ENCODE data around the gene CLEC2L. TPM values are rescaled to one million over a fixed set of nuclear protein-coding genes. Genes with fewer than 3 reads are reported as not detected.
A peak's percentile ranks its signal among the peaks of the same experiment; 100 is the strongest.
"Not testable (repeated sequence)": the region's sequence is repeated elsewhere in the genome, so short reads cannot be mapped to it uniquely, and the experiment has no call there.

Gene CLEC2L
- total RNA-seq, 1 experiment from 2014 or later, result not detected

DNA sequence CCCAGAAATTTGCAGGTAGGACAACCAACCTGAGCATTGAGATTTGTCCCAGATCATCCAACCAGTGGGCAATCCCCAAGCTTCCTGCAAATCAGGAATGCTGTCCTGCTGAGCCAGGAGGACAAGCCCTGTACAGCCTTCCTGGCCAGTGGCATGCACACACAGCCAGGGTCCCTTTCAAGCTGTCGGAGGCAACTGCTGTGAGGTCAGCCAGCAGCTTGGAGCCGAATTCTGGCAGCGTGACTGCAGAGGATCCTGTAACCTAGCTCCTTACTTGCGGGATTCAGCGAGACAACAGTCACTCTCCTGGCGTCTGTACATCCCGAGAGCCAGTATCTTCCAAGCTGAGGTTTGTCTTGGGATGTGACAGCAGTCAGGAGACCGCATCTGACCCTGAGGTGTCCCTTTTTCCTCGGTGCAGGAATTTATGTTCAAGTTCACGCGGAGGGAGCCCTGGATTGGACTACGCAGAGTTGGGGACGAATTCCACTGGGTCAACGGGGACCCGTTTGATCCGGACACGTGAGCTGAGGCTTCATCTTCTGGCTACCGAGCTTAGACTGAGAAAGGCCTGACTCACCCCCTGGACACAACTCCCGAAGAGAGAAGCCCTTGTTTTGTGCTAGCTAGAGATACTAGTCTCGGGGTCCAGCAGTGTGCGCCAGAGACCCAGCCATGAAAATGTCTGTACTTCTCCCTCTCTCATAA is 18.3 kb downstream of the CLEC2L start:
- in situ Hi-C loops (cut with HindIII; ENCODE audit: low pct_unique_long_range_greater_than_20kb, low sequenced_read_pairs), result no loop called here
- no peak for DNase-seq (ENCODE audit: low read depth, low spot score)

DNA sequence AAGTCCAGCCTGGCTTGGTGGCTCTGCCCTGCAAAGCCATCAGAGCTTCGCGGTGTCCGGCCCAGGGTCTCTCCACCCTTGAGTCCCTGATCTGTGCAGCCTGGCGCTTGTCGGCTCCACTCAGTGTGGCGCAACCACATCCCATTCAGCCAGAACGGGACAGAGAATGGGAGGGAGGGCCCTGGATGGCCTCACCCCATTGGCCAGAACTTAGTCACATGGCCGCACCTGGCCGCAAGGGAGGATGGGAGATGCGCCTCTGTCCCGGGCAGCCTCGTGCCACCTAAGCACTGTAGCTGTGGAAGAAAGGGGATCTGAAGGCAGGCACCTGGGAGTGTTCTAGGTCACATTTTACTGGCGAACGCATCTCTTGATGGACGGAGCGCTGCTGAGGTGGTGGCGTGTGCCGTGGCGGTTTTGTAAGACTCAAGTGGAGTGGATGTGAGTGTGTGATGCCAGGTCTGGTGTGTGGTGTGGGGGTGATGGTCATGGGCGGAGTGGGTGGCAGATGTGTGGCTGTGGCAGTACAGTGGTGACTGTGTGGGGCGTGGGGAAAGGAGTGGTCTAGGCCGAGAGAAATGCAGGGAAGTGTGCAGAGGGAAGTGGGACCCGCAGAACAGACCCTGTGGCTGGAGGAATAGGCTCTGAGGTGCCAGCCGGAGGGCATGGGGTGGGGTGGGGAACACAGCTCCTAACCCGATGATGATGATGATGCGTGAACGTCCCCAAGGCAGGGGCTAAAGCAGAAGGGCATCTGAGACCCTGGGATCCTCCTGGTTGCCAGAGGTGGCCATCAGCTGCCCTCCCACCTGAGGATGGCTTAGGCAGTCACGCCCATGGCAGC is 19.0 kb downstream of the CLEC2L start:
- no peak for DNase-seq (ENCODE audit: low read depth, low spot score)
- in situ Hi-C loops (cut with HindIII; ENCODE audit: low pct_unique_long_range_greater_than_20kb, low sequenced_read_pairs), result no loop called here

DNA sequence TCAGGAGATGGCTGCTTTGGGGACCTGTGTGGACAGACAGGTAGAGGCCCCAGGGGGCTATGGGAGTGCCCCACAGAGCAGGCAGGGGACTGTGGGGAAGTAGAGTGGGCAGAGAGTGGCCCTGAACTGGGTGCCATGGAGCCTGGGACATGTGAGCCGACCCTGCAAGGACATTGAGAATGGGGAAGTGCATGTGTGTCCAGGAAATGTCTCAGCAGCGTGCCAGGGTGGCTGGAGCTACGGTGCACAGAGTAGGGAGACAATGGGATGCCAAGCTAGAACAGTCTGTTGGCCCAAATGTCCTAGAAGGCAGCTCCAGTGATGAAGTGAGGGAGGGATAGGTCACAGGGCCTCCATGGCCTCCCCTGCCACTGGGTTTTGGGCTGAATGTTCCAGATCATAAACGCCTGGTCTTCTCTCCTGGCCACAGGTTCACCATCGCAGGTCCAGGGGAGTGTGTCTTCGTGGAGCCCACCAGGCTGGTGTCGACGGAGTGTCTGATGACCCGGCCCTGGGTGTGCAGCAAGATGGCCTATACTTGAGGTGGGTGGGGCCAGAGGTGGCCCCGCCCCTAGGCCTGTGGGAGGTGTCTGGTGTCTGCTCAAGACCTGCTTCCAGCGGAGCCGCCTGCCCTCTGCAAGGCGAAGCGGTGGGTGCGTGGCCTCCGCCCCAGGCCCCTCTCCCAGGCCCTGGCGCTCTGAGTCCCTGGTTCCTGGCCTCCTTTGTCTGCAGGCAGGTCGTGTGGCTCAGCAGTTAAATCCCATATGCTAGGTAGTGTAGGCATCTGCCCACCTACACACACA is 20.5 kb downstream of the CLEC2L start:
- DNase-seq (ENCODE audit: low read depth, low spot score), result no peak

DNA sequence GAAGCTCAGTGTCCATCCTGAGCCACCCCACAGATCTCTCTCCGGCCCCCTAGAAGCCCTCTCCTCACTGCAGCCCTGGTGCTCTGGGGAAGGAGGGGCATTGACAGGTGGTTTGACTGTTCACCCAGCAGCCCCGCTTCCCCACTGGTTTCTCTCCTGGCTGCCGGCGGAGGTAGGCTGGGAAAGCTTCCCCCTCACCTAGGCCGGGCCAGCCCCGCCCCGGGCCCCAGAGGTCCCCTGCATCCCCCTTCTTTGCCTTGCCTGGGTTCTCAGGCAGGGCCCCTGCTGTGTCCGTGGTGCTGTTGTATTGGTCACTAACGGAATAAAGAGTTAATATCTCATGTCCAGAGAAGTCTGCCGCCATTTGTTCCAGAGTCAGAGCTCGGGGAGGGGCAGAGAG is 21.2 kb downstream of the CLEC2L start:
- DNase-seq (ENCODE audit: low read depth, low spot score), result no peak
- in situ Hi-C loops (cut with HindIII; ENCODE audit: low pct_unique_long_range_greater_than_20kb, low sequenced_read_pairs), result no loop called here

More for the DNA sequence above, 20.5 kb downstream of the CLEC2L start:
- in situ Hi-C loops (cut with HindIII; ENCODE audit: low pct_unique_long_range_greater_than_20kb, low sequenced_read_pairs), result no loop called here

DNA sequence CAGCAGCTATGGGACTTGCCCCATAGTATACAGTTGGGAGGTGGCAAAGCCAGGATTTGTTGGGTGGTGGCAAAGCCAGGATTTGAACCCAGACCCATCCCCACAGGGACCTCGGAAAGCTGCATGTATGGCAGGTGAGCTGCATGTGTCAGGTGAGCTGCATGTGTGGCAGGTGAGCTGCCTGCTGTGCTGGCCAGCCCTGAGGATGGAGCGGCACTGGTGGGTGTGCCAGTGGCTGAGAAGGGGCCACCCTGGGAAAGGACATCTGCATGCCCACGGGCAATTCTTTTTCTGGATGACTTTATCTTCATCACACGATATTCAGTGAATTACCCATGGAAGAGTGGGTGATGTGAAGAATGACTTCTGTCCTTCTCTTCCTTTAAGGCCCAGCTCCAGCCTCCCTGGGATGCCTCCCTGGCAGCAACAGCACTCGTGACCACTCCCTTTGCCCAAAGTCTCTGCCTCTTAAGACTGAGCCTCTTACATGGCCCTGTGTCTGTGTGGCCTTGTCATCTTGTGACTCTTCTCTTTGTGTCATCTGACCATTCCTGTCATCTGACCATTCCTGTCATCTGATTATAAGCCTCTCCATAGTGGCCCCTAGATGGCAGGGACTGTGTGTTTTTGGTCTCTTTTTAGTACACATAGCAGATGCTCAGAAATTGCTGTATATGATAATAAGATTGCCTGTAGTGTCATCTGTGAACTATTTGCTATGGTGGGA is 25.0 kb downstream of the CLEC2L start:
- in situ Hi-C loops (cut with HindIII; ENCODE audit: low pct_unique_long_range_greater_than_20kb, low sequenced_read_pairs), result no loop called here
- DNase-seq (ENCODE audit: low read depth, low spot score), result peak; percentile 53

DNA sequence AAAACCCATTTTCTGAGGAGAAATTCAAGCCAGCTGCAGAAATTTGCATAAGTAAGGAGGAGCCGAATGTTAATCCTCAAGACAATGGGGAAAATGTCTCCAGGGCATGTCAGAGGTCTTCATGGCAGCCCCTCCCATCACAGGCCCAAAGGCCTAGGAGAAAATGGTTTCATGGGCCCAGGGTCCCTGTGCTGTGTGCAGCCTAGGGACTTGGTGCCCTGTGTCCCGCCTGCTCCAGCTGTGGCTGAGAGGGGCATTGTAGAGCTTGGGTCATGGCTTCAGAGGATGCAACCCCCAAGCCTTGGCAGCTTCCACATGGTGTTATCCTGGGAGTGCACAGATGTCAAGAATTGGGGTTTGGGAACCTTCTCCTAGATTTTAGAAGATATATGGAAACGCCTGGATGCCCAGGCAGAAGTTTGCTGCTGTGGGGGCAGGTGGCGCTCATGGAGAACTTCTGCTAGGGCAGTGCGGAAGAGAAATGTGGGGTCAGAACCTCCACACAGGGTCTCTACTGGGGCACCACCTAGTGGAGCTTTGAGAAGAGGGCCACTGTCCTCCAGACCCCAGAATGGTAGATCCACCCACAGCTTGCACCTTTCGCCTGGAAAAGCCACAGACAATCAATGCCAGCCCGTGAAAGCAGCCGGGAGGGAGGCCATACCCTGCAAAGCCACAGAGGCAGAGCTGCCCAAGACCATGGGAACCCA is 30.7 kb downstream of the CLEC2L start:
- in situ Hi-C loops (cut with HindIII; ENCODE audit: low pct_unique_long_range_greater_than_20kb, low sequenced_read_pairs); DNase-seq (ENCODE audit: low read depth, low spot score): not testable (repeated sequence)

DNA sequence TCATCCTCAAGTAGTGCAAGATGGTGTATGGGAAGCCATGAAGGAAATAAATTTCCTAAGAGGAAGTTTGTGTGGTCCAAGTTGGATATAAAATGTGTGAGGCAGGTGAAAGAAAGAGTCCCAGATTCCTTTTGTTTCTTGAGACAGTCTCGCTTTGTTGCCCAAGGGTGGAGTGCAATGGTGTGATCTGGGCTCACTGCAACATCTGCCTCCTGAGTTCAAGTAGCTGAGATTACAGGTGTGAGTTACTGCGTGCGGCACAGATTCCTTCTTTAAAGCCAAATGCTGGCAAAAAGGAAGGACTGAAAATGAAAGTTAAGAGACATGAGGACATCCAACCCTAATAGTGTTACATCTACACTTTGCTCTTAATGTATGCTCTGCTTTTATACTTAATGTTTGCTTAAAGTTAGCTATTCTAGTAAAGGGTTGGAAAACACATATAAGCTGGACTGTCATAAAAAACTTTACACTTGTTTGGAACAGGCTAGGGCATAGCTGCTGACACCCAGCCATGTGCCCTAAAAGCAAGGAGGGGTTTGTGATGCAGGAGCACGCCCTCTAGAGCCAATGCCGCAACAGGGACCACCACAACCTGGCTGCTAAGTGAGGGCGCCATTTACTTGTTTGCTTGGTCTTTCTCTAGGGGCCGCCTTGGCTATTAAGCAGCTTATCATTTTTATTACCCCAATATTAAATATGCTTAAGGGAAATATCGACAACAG is 34.5 kb downstream of the CLEC2L start:
- in situ Hi-C loops (cut with HindIII; ENCODE audit: low pct_unique_long_range_greater_than_20kb, low sequenced_read_pairs), result no loop called here
- peak; percentile 40 for DNase-seq (ENCODE audit: low read depth, low spot score)

DNA sequence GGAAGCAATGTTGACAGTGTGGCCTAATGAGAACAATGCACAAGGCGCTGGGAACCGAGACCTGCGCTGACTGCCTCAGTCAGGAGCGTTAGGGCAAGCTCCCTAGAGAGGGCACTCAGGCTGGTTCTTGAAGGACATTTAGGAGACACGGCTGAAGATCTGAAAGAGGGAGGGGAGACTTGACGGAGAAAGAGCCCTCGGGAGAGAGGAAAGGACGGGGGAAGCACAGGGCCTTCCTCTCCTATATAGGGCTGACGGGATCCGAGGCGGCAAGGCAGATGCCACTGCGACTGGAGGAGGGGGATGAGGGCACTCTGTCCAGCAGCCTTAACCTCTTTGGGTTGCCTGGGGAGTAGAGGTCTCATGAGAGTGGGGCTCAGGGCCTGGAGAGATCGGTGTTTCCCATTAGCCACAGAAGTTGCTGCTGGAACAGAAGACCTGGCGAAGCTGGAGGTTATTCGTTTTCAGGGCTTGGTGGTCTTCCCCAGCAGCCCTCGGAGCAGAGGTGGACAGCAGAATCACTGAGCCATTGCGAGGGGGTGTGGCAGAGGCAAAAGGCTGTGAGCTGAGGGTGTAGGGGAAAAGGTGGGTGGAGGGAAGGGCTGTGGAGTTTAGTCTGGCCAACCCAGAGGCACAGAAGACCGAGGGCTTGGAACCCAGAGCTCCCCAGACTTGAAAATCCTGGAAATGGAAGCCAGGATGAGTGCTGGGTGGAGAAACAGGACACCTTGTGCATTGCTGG is 36.0 kb downstream of the CLEC2L start:
- in situ Hi-C loops (cut with HindIII; ENCODE audit: low pct_unique_long_range_greater_than_20kb, low sequenced_read_pairs), result no loop called here
- no peak for DNase-seq (ENCODE audit: low read depth, low spot score)

DNA sequence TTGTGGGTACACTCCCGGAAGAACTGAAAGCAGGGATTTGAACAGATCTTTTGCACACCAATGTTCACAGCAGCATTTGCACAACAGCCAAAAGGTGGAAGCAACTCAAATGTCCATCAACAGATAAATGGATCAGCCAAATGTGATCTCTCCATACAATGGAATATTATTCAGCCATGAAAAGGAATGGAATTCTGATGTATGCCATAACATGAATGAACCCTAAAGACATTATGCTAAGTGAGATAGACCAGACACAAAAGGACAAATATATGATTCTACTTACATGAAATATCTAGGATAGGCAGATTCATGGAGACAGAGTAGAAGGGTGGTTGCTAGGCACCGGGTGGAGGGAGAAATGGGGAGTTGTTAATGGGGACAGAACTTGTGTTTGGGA is 36.7 kb downstream of the CLEC2L start:
- no peak for DNase-seq (ENCODE audit: low read depth, low spot score)
- in situ Hi-C loops (cut with HindIII; ENCODE audit: low pct_unique_long_range_greater_than_20kb, low sequenced_read_pairs), result no loop called here

DNA sequence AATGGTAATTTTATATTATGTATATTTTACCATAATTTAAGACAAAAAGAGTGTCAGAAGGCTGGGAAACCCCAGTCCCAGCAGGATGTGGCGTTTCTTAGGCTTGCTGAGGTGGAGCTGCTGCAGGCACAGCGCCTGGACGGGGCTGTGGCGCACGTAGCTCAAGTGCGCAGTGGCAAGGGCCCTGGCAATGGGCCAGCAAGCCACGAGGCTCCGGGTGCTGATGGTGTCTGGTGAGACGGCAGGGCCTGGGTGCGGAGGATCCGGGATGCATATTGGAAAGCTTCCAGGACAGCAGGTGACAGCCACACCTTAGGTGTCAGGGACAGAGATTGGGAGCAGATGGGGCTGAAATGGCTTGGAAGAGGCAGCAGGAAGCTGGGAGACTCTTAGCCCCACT is 37.2 kb downstream of the CLEC2L start:
- DNase-seq (ENCODE audit: low read depth, low spot score), result no peak
- in situ Hi-C loops (cut with HindIII; ENCODE audit: low pct_unique_long_range_greater_than_20kb, low sequenced_read_pairs), result no loop called here

DNA sequence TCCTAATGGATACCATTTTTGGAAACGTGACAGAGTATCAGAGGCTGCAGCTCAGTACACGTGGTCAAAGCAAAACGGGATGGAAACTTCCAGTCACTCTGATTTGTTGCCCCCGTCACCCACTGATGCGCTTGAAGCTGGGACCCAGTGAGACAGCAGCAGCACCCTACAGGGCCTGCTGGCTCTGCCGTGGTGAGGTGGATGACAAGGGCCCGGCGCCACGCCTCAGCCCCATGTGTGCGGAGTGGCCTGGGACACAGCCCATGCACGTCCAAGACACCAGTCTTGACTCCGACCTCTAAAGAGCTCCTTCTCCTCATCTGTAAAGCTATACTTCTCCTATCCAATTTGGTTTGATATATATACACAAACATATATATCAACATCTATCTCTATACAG is 39.0 kb downstream of the CLEC2L start:
- DNase-seq (ENCODE audit: low read depth, low spot score), result no peak
- in situ Hi-C loops (cut with HindIII; ENCODE audit: low pct_unique_long_range_greater_than_20kb, low sequenced_read_pairs), result no loop called here

DNA sequence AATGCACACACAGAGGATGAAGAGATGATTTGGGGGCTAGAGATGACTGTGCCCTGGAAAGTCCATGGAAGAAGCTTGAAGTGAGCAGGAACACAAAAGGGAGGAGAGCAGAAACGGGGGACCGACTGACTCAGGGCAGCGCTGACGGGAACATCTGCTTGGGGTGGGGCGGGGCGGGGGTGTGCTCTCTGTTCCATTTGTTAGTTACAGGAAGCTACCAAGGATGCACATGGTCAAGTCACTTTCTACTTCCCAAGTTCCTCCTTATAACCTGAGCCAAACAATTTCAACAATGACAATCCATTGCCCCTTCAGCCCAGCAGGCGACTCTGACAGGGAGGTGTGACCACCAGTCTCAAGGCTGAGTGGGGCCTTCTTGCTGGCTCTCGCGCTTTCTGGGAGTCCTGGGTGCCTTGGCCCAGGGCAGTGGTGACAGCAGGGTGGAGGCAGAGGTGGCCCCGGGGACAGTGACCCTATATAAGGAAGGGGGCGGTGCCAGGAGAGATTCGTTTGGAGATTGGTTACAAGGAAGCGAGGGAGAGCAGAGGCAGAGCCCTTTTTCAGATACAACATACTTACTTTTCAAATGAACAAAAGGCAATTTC is 39.6 kb downstream of the CLEC2L start:
- in situ Hi-C loops (cut with HindIII; ENCODE audit: low pct_unique_long_range_greater_than_20kb, low sequenced_read_pairs), result no loop called here
- no peak for DNase-seq (ENCODE audit: low read depth, low spot score)

DNA sequence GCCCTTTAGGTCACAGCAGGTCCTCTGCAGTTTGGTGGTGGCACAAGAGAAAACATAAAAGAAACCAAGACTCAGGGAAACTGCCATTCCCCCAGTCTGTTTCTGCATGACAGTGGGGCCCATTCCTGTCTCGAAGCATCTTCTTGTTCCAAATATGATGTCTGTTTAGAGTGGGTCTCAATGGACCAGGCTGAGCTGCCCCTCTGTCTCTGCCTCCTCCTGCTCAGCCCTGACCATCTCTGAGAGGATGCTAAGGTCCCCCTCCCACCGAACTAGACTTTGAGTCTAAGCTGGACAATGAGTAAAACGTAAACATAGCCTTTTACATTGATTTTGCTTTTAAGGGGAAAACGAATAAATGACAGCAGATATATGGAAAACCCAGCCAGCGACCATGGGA is 40.4 kb downstream of the CLEC2L start:
- no peak for DNase-seq (ENCODE audit: low read depth, low spot score)
- in situ Hi-C loops (cut with HindIII; ENCODE audit: low pct_unique_long_range_greater_than_20kb, low sequenced_read_pairs), result no loop called here

DNA sequence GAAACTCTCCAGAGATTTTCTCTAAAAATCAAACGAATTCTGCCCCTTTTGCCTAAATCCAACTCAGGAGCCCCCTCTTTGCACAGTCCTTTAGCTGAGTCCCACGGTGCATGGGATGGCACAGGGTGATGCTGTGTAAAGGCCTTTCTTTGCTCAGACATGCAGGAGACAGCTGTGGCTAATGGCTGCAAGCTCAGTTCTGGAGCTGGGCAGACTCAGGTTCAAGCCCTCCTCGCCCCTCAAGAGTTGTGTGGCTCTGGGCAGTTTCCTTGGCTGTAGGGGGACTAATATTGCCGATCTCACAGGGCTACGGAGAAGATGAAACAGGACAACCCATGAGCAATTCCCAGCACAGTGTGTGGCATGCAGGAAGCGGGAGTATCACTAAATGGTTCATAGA is 42.6 kb downstream of the CLEC2L start:
- no peak for DNase-seq (ENCODE audit: low read depth, low spot score)
- in situ Hi-C loops (cut with HindIII; ENCODE audit: low pct_unique_long_range_greater_than_20kb, low sequenced_read_pairs), result no loop called here

DNA sequence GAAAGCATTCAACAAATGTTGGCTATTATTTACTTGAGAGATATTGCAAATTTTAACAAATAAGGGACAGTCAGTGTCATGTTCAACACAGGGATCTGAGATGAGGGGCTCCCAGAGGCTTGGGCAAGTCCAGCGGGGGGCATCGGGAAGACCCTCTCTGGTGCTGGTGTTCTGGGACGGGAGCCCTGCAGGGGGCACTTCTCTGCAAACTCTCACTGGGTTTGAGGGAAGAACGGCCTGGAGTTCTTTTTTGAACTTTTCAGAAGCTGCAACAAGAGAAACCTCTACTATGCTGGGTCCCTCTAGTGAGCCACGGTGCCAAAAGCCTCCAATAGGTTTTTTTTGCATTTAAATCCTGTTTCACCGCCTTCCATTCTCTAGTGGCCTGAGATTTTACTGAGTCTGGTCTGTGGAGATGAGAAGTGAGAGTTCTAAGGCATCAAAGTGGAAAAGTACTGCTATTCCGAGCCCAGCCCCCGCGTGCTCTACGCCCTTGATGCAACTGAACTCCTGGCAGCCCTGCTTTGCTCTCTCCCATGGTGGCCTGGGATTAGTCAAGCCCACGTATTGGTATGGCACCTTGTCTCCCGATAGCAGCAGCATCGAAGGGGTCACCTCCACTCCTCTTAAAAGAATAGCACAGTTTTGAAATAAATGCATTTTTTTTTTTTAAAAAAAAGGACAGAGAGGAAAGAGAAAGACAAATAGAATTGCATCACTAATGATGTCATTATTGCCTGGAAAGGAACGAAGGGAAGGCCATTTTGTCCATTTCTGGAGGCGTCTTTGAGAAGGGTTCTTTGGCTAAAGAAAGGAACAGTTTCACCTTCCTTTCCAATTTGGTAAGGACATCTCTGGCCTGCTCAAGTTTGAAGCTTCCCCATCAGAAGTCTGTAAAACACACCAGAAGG is 43.5 kb downstream of the CLEC2L start:
- in situ Hi-C loops (cut with HindIII; ENCODE audit: low pct_unique_long_range_greater_than_20kb, low sequenced_read_pairs), result no loop called here
- no peak for DNase-seq (ENCODE audit: low read depth, low spot score)
